DND-41 (cell line): ENCODE results near the gene DHX32.
"Not testable (repeated sequence)": the region's sequence is repeated elsewhere in the genome, so short reads cannot be mapped to it uniquely, and the experiment has no call there.

Source experiments
- CTCF ChIP-seq: IDR thresholded peaks from 2 replicates; pipeline ENCODE4 v1.5.1; 2012; ENCODE audit warnings: borderline replicate concordance, low read length, moderate library complexity, mild to moderate bottlenecking; ENCODE audit not compliant: poor library complexity, severe bottlenecking; ENCODE audit errors: extremely low read depth
- EZH2 ChIP-seq: IDR thresholded peaks from 3 replicates; pipeline ENCODE4 v1.6.1; 2012; ENCODE audit warnings: borderline replicate concordance, low read depth, mild to moderate bottlenecking, moderate library complexity, low read length, inconsistent platforms; ENCODE audit not compliant: severe bottlenecking

- not testable (repeated sequence) for TF ChIP-seq CTCF, EZH2
Measured at GRCh38 chr10:125913277-125913676, 32.2 kb upstream of the DHX32 start.
